Activated T-helper 1 cell treated with anti-CD3 and anti-CD28 coated beads, Interleukin-2, amount 50 U/mL, for 16 hours (primary cell): ENCODE results near the gene KCTD5.
"Not testable (repeated sequence)": the region's sequence is repeated elsewhere in the genome, so short reads cannot be mapped to it uniquely, and the experiment has no call there.

Experiments used
- DNase-seq, 2 donors: peaks; one replicate each; pipeline ENCODE4 v3.0.0-alpha.2; 2020; ENCODE audit warnings: low read depth in 1 of 2, low spot score in 1 of 2

KCTD5 gene

DNA sequence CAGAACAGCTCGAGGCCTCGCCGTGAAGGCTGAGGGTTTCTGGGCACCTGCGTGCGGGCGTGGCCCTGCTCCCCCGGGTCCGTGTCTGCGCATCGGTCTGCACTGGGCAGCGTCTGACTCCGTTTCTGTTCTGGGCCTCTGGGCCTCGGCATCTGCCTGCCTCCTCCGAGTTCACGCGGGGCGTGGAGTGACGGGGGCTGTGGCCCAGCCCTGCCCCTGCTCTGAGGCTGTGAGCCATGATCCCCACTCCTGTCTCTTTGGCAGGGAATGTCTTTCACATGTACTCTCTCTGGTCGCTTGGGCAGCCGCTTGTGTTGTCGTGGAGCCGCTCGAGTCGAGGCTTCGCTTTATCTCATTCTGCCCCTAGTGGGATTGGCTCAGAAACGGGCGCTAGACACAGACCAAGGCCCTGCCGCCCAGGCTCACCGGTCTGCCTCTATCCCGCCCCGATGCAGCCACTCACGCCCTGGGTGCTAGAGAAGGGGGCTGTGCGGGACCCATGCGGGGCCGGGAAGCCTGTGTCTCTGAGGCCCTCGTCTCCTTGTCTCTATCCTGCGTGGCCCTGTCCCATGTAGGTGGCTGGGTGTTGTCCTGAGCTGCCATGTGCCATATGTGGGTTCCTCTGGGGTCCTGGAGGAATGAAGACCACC is 14.4 kb downstream of the KCTD5 start:
- DNase-seq = not testable (repeated sequence)

DNA sequence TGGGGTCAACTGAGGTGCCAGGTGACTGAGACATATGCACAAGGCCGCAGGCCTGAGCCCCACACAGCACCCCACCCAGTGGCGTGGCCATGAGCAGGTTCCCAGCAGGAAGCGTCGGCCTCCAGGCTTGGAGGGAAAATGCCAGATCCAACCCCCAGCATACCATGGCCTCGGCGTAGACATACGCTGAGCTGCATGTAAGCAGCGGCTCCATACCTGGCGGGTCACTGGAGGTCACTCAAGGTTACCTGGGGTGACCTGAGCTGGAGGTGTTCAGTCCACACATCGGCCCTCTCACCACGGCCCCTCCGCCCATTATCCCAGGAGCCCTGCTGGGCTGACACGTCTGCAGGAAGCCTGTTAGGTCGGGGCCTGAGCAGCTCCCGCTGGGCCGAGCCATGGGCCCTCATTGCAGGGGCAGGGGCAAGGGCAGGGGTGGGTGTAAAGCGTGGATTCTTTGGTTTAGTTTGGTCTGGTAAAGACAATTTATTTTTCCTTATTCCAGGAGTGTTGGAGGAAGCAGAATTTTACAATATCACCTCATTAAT is 15.2 kb downstream of the KCTD5 start:
- DNase-seq = no peak

DNA sequence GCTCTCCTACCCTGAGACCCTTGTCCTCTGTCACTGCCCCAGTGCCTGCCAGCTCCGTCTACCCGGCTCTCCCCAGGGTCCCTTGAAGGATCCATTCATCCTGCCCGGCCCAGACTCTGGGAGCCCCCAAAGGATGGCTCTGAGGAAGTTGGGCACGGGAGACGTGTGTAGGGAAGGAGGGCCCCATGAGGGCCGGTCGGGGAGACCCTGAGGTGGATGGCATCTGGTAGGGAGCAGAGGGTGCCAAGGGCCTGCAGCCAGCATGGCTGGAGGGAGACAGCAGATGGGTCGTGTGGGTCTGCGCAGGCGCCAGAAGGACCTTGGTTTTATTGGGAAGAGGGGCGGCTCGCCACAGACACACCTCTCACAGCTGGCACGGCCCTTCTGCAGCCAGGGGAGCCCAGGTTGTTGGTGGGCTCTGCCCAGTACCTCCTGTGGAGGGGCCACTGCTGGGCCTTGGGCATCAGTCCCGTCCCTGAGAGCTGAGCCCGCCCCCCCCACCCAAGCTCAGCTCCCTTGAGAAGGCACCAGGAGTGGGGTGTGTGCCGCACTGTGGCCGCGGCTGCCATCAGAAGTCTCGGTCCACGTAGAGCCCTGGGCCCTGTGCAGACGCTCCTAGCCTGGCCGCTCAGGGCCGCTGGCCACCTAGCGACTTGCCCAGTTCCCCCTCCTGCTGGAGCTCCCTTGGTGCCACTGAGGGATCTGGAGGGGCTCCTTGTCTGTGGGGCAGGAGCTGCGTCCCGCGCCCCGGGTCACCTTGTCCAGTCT is 16.0 kb downstream of the KCTD5 start:
- no peak for DNase-seq

DNA sequence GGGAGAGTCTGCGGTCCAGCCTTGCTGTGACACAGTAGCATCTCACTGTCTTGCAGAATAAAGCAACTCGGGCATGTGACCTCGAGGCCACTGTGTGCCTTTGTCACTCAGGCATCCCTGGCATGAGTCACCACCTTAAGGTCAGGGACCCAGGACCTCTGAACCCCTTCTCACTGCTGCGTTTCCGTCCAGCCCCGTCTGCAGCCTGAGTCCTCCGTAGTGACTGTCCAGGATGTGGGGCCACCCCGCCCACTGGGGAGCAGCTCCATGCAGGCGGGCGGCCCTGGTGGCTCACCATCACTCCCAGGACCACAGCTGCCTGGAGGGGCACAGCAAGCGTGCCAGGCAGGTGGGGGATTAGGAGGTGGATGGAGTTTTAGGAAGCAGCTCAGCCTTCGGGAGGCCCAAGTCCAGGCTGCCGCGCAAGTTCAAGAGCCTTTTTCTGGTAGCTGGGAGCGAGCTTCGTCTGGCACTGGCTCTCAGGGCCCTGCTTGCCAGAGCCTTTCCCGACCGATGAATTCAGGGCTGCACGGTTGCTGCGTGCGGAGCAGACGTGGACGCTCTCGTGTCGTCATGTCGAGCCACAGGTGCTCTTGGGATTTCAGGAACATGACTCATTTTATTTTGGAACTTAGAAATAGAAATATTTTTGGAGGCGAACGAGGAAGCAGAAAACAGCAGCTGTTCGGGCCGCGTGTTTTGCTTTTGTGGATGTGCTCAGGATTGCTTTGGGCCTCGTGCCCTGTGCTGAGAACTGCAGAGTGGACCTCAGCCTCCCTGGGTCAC is 16.8 kb downstream of the KCTD5 start:
- DNase-seq = no peak

DNA sequence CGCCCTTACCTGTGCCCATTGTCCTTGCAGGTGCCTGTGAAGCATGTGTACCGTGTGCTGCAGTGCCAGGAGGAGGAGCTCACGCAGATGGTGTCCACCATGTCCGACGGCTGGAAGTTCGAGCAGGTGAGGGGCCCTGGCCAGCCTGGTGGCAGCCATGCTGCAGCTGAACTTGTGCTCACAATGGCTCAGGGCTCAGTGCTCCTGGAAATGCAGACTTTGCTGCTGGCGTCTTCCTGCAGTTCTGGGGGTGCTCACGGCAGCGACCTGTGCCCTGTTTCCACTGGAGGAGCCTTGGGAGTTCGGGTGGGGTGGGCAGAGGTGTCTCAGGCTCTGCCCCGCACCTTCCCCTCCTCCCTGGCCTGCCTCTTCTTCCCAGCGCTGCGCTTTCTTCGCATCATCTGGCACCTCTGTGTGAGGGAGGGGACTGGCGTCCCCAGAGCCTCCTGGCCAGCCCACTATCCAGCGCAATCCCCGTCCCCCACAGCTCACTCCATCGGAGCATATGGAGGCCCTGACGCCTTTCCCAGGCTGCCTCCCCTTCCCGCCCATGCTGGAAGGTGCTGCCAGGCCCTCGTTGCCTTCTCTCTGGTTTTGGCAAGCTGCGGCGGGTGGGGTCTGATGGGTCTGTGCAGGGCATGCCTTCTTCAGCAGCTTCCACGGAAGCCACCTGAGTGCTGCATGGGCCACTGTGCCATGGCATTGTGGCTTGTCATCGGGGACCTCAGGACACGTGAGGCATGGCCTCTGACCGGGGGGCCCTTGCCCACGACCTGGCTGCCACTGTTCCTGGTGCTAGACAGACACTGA is 17.7 kb downstream of the KCTD5 start:
- no peak for DNase-seq

DNA sequence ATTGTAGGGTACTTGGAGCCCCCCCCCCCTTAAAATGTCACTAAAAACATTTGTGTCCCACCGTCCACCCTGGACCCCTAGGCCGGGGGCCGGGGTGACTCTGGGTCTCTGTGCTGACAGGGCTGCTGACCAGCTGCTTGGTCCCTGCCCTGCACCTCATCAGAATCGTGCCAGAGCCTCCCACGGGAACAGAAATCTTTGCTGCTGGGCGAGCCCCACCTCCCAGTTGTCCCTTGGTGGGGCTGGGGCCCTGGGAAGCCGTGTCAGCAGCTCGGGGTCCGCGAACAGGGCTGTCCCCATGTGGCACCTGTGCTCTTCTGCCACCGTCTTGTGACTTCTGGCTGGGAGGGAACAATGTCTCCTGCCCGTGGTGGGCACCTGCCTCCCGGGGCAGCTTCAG is 18.5 kb downstream of the KCTD5 start:
- no peak for DNase-seq

DNA sequence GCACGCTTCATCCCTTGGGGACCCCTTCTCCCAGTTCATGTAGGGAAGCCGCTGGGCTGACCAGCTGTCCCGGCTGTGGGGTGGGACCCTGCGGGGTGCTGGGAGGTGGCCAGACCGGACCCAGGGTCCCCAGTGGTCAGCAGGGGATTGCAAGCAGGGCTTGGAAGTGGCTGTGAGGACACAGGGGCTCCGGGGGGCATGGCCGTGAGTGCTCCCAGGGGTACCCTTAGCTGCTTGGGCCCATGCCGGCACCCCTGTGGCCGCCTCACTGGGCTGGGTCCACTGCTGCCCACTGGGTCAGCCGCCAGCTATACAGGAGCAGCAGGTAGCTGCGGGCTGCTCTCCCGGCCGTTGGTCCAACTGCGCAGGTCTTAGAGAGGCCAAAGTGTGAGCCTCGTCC is 18.9 kb downstream of the KCTD5 start:
- no peak for DNase-seq

DNA sequence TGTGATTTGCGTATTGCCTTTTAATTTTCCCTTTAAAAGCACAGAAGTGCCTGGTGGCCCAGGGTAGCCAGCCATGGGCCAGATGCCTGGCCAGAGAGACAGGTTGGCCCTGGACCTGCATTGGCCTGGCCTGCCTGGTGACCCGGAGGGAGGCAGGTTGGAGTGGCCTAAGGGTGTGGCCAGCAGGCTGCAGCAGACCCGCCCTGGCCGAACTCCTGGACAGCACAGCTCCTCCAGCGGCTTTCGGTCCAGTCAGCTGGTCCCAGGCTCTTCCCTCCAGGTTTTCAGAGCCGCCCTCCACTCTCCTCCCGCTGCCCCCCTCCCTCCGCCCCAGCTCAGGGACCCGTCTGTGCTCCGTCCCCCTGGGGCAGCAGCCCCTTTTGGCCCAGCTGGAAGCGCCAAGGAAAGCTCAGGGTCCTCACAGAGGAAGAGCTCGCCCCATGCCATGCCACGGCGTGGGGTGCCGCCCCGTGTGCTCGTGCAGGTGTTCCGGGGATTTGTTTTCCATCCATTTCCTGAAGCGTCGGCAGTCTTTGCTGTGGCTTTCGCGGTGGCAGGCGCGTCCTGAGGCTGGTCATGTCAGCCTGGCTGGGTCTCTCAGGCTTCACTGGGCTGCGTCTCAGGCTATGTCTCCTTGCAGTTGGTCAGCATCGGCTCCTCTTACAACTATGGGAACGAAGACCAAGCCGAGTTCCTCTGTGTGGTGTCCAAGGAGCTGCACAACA is 19.6 kb downstream of the KCTD5 start:
- DNase-seq = no peak

DNA sequence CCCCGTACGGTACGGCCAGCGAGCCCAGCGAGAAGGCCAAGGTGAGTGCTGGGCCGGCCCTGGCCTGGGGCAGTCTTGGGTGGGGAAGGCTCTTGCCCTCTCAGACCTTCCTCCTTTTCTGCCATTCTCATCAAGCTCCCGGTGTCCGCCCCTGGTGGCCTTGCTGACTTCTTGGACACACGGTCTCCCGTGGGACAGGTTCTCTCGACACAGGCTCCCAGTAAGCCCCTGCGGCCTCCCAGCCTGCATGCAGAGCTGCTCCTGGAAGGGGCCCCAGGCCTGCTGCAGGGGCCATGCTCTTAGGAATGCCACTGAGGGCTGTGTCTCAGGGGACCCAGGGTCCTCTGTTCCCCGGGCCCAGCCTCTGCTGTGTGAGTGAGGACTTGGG is 20.1 kb downstream of the KCTD5 start:
- DNase-seq = no peak

DNA sequence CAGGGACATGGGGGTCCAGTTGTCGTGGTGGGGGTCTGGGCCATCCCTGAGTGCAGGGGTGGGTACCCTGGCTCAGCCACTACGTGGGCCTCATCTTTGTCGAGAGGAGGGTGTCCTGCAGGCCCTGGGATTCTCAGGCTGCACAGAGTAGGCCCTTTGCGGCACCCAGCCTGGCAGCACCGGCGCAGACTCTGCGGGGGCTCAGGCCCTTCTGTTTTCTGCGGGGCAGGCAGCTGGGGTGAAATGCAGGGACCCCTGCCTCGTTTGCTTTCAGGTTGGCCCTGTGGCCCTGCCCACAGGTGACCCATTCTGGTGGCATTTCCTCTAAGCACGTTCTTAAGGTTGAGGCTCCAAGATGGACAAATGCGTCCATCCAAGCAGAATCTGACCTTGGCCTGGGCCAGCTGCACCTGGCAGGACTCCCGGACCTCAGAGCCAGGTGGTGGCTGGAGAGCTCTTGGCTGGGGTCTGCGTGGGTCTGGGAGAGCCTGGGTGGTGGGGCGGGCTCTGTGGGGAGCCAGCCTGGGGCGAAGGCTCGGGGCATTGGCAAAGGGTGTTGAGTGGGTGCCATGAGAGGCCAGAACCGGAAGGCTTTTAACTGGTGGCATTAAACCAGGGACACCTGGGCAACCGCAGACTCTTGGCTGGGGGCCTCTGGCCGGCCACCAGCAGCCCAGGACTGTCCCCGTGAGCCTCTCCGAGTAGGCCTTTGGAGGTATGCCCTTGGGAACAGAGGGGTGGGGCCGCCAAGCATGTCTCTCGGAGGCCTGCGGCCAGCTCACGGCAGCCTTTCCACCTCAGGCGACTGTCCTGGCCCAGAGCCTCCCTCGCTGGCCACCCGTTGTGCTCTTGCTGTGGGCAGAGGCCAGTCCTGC is 20.8 kb downstream of the KCTD5 start:
- DNase-seq = no peak

DNA sequence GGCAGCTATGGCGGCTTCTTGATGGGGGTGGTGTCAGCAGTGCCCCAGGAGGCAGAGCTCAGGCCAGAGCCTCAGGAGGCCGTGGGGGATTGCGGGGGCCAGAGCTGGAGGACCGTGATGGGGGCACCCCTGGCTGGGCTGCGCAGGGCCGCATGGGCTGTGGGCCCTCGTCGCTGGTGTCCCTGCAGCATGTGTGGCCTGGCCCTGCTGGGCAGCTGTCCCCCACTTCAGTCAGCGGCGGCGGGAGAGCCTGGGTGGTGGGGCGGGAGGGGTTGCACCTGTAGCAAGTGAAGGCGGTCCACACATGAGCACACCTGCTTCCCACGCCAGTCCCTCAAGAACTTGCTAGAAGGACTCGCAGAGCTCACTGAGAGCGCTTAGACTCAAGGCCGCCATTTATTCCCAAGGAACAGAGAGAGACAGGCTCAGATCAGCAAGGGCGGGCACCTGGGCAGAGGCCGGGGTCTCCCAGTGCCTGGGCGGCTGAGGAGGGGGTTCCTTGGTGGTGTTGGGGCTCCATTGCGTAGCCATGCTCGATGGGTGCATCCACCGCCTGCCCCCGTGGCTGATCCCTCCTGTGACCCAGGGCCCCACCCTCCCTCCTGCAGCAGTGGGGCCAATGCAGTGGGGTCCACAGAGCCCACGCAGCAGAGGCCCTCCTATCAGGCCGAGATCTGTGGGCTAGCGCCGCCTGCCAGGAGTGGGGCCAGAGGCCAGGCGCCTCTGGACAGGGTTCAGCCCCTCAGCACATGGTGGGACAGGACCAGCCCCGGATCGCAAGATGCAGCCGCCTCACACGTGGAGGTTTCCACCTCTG is 22.1 kb downstream of the KCTD5 start:
- DNase-seq = no peak

DNA sequence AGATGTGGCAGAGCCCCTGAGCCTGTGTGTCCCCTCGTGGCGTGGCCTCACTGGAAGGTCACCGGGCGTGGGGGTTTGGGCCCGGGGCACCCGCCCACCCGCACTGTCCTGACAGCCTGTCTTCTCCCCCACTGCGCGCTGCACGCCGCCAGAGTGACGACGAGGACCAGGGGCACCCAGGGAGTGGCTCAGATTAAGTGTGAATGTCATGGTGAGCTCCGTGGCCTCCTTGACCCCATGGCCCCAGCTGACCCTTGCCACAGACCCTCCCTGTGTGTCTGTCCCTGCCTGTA is 22.6 kb downstream of the KCTD5 start:
- no peak for DNase-seq

DNA sequence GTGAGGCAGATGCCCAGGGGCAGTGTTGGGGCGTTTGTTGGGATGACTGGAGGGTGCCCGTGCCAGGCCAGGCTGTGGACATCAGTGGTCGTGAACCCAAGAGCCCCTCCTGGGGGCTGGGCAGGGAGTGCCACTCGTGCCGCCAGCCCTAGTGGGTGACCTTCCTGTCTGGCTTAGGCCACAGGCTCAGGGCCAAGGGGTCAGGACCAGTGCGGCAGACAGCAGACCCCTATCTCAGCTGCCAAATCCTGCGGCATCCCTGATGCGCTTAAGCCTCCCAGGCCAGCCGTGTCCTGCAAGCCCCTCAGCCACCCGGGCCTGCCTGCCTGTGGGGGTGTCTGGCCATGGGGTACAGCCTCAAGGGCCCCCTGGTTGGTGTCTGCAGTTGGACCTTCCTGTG is 23.0 kb downstream of the KCTD5 start:
- no peak for DNase-seq

DNA sequence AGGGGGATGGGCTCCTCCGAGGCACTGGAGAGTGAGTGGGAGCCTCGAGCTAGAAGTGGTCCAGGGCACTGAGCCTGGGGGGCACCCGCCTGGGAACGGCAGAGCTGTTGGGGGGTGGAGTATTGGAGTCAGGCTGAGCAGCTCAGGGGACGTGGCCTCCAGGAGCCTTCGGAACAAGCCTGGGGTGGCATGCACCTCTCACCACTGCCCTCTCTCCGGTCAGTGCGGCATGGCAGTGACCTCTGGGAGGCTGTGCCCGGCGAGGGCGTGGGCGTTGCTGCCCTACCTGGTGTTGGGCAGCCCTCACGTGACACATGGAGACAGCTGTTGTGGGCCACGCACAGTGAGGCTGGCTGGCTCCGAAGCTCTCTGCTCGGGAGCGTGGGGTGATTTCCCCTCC is 23.8 kb downstream of the KCTD5 start:
- DNase-seq = no peak

DNA sequence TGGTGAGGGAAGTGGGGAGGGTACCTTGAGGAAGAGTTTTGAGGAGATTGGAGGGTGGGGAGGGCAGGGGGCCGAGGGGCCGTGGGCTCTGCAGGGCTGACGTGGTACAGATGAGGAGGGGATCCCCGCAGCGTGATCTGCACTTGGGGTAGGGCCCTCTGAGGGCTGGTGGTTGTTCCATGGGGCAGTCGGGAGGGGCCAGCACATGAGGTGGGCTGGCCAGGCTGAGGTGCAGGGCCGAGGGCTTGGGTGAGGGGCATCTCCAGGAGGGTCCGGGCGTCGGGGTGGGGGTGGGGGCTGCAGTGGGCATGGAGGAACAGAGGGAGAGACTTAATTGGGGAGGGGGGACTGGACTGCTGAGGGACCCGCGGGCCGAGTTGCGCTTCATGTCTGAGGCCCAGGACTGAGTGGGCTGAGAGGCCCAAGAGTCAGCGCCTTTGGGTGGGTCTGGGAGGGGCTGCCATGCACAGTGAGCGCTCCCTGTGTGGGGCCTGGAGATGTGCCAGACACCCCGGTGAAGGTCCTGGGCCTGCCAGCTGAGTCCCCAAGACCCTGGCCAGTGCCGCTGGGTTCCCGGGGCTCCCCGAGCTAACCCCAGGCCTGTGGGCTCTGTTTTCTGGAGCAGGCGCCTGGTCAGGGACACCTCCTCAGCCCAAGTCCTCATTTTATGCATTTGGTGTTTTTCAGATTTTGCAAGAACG is 24.4 kb downstream of the KCTD5 start:
- no peak for DNase-seq

DNA sequence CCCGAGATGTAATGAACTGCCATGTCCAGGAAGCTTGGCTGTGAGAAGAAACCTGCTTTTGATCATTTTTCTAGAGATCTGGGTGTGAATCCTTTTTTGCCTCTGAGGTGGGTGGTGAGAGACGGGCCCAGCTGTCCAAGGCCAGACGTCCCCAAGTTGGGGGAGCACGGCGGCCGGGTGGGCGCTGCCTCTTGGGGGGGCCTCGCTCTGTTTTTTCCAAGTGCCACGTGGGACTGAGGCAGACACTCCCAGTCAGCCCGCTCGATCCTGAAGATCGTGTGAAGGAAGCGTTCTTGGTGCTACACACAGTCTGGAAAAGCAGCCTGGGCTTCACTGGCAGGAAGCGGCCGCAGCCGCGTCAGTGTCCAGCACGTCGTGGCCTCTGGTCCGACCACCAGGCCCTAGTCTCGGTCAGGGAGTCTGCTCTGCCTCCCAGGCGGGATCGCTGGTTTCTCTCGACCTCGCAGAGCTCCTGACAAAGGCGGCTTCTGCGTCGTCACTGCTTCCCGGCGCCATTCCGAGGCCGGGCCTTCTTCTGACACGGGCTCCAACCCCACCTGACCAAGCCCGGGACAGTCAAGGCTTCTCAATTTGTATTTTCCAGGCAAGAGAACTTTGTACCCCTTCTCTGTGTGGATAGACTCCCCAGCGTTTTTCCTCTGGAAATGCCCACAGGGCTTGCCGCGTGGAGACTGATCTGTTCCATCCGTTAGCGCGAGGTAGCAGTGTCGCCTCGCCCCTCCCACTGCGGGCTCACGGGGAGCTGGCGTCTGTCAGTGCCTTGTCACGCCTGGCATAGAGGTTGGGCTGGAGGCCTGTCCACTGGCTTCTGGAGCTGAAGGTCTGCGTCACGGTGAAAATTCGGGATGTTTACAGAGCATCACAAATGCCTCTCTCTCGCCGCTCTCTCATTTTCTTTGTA is 25.3 kb downstream of the KCTD5 start:
- no peak for DNase-seq

DNA sequence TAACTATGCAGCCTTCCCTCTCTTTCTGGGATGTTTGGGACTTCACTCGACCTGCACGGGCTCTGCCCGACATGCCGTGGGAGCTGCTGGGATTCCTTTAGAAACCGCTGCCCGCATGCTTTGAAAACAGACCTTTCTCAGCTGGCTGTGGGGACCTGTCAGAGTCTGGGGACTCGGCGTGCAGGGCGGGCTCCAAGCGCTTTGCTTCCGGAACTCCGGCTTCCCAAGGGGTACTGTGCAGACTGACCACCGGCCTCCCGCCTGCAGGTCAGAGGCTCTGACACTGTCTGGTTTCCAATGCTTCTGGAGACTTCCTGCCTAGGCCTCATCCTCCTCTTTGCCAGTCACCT is 25.9 kb downstream of the KCTD5 start:
- DNase-seq = no peak
